ENCODE data around the gene AGMO.

DNA sequence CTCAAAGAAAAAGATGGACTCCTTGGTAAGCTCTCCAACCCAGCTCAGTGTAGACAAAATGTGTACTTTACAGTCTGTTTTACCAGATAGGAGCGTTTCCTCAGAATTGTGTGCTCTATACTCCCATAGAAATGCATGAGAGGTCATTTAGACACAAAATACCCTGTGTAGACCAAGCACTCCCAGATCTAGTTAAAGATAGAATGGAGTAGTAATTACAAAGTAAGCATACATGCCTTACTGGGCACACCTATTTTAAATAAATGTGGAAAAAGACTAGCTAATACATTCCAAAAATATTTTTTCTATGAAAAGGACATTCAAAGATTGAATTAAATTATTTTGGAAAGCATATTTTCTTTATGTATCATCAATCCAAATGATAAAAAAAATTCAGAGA is 387.3 kb downstream of the AGMO start:
- TF ChIP-seq POLR2AphosphoS5 (IDR thresholded peaks at IDR 0.05), result no peak
- no peak for TF ChIP-seq CTCF (IDR thresholded peaks at IDR 0.05)
- no peak for TF ChIP-seq POLR2A (IDR thresholded peaks at IDR 0.05)

Measured in prostate gland (tissue), 2 donors.